Measurements from ENCODE around the gene ZNF771.

The ZNF771 gene

DNA sequence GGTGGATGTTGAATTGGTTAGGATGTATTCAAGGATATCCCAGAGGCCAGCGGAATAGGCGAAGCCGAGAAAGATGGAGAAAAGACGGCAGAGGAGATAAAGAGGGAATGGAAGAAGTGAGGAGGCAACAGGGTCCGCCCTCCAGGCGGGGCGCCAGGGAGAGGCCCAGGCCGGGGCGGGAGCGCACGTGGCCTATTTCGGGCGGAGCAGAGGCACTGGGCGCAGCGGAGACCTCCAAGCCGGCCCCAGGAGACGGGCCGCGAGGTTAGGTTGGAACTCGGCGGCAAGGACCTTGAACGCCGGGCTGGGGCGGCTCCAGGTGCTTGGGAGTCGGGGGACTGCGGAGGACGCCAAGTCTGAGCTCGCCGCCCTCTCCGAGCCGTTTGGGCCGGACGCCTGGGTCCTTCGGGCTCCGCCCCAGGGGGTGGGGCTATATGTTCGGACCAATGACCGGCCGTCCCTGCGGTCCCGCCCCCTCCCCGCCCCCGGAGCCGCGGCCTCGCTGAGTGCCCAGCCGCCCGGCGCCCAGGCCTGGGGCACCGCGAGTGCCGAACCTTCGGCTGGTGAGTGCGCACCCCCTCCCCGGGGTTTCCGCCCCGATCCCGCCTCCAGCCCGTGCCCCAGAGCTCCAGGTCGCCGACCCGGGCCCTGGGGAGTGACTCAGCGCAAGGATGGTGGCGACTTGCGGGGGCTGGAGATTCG is at the start of gene ZNF771:
Gene ZNF771 (plus strand): TSS at position 505 of the 702 bp plus-strand sequence. CDS start 448 bp downstream, outside the sequence.
- peak; percentile 84 for ATAC-seq
- DNase-seq: peak; percentile 96
- H3K36me3 Mint-ChIP-seq (ENCODE audit: low read depth): peaks cover 10% of the 10 kb centered on the region
- peak within 1 kb of the TSS; percentile 88 for H3K4me3 Mint-ChIP-seq
- no peaks in the 10 kb centered on the region for H3K27me3 Mint-ChIP-seq
- H3K4me1 Mint-ChIP-seq: peaks cover 34% of the 10 kb centered on the region
- H3K9me3 Mint-ChIP-seq: no peaks in the 10 kb centered on the region
- peak within 1 kb of the TSS; percentile 98 for H3K27ac Mint-ChIP-seq

DNA sequence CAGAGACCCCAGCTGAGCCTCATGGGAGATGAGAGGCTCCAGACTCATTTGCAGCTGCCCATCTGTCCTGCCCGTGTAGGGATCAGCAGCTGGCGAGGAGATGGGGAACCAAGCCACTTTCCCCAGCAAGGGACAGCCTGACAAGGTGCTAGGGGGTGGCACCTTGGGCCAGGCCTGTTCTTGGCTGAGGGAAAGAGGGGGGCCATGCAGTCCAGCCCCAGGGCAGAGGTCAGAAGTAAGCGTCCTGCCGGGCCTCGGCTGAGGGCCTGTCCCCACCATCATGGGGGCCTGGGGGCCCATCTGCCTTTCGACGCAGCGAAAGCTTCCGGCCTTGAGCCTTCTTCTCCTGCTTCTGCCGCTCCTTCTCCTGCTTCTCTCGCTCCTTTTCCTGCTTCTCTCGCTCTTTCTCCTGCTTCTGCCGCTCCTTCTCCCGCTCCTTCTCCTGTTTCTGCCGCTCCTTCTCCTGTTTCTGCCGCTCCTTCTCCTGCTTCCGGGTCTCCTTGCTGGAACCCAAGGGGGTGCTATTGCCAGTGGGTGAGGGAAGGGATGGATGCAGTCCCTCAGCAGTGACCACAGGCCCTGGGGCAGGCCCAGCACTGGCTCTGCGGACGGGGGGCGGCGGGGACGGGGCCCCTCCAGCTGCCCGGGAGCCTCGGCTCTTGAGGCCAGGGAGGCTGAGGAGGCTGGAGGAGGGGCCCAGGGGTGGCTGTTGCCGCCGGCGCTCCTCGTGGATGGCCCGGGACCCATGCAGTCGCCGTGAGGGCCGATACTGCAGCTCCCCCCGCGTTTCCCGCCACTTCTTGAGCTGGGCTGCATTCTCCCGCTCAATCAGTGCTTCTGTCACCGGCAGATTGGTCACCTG is 49.5 kb upstream of the ZNF771 start:
- H3K4me3 Mint-ChIP-seq: no peak overlapping the region
- DNase-seq (no peak), ATAC-seq (no peak)
- peak overlapping the region; percentile 50 for H3K27ac Mint-ChIP-seq
- H3K27me3 Mint-ChIP-seq: no peaks in the 10 kb centered on the region
- H3K4me1 Mint-ChIP-seq: peaks cover 20% of the 10 kb centered on the region
- H3K36me3 Mint-ChIP-seq (ENCODE audit: low read depth): peaks cover 18% of the 10 kb centered on the region
- H3K9me3 Mint-ChIP-seq: no peaks in the 10 kb centered on the region

DNA sequence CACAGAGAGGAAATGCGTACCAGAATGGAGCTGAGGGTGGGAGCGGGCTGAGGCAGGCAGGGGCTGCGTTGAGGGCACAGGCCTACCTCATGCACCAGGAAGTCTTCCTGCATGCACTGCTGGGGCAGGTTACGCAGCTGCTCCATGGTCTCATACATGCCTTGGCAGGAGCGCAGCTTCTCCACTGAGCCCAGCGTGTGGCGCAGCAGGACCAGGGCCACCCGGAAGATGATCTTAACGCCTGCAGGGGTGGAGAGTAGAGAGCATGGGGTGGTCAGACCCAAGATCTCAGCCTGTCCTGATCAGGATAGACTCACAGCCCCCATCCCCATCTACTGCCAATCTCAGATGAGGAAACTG is 48.8 kb upstream of the ZNF771 start:
- H3K4me1 Mint-ChIP-seq: peaks cover 17% of the 10 kb centered on the region
- no peaks in the 10 kb centered on the region for H3K9me3 Mint-ChIP-seq
- DNase-seq (no peak), ATAC-seq (no peak)
- H3K27ac Mint-ChIP-seq: no peak overlapping the region
- peaks cover 21% of the 10 kb centered on the region for H3K36me3 Mint-ChIP-seq (ENCODE audit: low read depth)
- H3K27me3 Mint-ChIP-seq: no peaks in the 10 kb centered on the region
- no peak overlapping the region for H3K4me3 Mint-ChIP-seq

DNA sequence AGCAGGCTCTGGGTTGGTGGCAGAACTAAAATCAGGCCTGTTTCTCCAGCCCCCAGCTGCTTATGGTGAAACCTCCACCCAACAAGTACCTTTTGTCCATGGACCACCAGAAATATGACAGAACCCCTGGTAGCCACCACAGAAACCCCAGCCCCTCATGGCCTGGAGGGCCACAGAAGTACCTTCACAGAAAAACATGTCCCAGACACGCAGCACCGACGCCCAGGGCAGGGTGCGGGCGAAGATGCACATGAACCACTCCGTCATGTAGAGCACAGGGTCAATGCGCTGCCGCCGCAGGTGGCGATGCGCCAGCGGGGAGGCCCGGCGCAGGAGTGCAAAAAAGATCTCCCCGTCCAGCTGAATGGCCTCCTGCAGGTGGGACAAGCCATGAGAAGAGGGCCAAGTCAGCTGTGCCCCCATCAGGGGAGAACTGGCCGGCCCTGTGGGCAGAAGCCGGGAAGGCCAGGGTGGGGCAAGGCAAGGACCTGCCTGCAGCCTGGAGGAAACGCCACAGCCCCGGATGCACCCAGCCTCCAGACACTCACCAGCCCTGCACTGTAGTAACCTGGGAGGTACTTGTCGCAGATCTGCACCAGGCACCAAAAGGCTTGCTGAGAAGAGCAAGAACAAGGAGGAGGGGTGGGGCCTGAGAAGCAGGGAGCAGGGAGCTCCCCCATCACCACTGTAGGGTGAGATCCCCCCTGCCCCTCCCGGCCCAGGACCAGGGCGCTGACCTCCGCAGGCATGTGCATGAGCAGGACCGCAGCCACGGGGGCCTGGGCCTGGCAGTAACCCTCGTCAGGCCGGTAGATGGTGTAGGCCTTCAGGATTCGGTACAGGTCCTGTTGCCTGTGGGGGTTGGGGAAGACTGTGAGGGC is 48.2 kb upstream of the ZNF771 start:
- H3K27me3 Mint-ChIP-seq: no peaks in the 10 kb centered on the region
- no peaks in the 10 kb centered on the region for H3K9me3 Mint-ChIP-seq
- no peak overlapping the region for H3K27ac Mint-ChIP-seq
- no peak overlapping the region for H3K4me3 Mint-ChIP-seq
- peaks cover 10% of the 10 kb centered on the region for H3K4me1 Mint-ChIP-seq
- no peak for ATAC-seq
- DNase-seq: no peak
- H3K36me3 Mint-ChIP-seq (ENCODE audit: low read depth): peaks cover 18% of the 10 kb centered on the region

DNA sequence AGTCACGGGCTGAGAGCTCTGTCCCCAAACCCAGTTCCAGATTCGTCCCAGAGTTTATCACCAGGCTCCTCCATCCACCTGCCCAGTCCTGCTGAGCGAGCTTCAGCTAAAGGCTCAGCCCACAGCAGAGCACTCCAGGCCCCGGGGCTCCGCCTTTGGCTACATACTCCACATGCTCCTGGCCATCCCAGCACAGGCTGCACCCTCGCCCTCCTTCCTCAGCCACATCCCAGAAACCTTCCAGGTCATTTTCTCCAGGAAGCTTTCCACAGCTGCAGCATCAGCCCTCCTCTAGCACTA is 47.6 kb upstream of the ZNF771 start:
- Mint-ChIP-seq H3K27me3 (no peaks in the 10 kb centered on the region), H3K4me1 (peaks cover 6% of the 10 kb centered on the region), H3K36me3 (ENCODE audit: low read depth) (peaks cover 14% of the 10 kb centered on the region), H3K27ac (no peak overlapping the region), H3K9me3 (no peaks in the 10 kb centered on the region), H3K4me3 (no peak overlapping the region)
- ATAC-seq: no peak
- no peak for DNase-seq

DNA sequence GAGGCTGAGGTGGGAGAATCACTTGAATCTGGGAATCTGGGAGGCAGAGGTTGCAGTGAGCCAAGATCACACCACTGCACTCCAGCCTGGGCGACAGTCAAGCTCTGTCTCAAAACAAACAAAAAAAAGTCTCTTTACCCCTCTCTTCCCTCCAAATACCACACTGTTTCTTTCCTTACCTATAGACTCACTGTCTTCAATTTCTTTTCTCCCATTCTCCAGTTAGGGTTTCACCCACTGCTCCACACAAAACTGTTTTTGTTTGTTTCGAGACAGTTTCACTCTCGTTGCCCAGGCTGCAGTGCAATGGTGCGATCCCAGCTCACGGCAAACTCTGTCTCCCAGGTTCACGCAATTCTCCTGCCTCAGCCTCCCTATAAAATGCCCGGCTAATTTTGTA is 46.2 kb upstream of the ZNF771 start:
- no peak overlapping the region for H3K27ac Mint-ChIP-seq

DNA sequence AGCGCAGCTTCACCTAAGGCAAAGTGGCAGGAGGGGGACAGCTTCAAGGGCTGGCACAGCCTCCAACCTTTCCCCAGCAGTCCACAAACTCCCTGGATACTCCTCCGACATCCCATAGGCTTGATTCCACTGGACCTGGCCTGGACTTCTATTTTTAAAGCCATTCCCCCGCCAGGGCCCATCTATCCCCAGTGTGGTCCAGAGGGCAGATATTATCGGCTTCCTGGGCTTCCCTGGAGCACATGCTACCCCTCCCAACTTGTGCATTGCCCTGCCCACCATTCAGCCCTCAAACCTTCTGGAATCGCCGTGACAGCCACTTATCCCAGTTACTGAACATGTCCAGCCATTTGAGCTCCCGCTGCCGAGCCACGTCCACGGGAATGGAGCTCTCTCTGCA is 42.2 kb upstream of the ZNF771 start:
- H3K9me3 Mint-ChIP-seq: no peaks in the 10 kb centered on the region
- H3K36me3 Mint-ChIP-seq (ENCODE audit: low read depth): peaks cover 34% of the 10 kb centered on the region
- H3K4me1 Mint-ChIP-seq: peaks cover 20% of the 10 kb centered on the region
- ATAC-seq (no peak), DNase-seq (no peak)
- no peak overlapping the region for H3K4me3 Mint-ChIP-seq
- H3K27ac Mint-ChIP-seq: no peak overlapping the region
- no peaks in the 10 kb centered on the region for H3K27me3 Mint-ChIP-seq

More for the DNA sequence above, 46.2 kb upstream of the ZNF771 start:
- Mint-ChIP-seq H3K36me3 (ENCODE audit: low read depth) (peaks cover 21% of the 10 kb centered on the region), H3K4me3 (no peak overlapping the region), H3K4me1 (no peaks in the 10 kb centered on the region), H3K9me3 (no peaks in the 10 kb centered on the region), H3K27me3 (no peaks in the 10 kb centered on the region)
- DNase-seq: no peak
- ATAC-seq: no peak

DNA sequence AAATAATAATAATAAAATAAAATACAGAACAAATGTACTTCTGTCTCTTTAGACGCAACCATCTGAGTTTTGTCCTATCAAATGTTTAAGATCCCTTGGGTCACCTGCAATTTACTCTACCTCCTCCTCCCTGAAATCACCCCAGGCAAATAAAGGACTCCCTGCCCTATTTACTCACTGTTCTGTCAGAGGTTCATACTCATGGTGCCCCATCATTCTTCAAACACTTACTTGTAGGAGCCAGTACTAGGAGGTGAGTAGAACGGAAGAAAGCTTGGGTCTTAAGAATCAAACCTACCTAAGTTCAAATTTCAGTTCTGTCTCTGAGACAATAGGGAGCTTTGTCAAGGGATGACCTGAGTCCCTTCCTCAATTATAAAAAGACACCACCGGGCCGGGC is 40.9 kb upstream of the ZNF771 start:
- ATAC-seq: no peak
- Mint-ChIP-seq H3K36me3 (ENCODE audit: low read depth) (peaks cover 36% of the 10 kb centered on the region), H3K9me3 (no peaks in the 10 kb centered on the region), H3K4me1 (peaks cover 31% of the 10 kb centered on the region), H3K27me3 (peaks cover 4% of the 10 kb centered on the region), H3K27ac (no peak overlapping the region), H3K4me3 (peak overlapping the region; percentile 92)
- no peak for DNase-seq

DNA sequence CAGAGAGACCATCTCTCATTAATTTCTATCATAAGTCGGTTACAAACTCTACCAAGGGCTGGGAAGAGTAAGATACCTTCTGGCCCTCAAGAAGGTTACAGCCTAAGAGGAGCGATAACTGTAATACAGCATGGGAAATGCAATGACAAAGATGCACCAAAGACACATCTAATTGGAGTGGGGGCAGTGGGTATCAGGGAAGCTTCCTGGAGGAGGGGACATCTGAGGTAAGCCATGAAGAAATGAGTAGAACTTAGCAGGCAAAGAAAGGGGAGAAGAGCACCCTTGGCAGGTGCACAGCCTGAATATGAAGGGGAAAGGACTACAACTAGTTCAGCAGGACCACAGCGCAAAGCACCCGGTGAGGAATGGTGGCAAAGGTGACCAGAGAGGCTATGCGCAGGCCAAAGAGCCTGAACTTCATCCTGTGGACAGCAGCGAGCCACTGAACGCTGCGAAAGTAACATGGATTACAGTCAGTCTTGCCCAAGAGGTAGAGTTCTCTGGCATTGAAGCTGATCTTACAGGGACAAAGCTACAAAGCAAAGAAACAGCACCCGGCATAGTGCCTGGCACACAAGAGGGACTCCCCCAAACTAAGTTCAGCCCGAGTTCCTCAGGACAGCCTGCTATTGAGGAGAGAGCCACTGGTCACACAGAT is 39.9 kb upstream of the ZNF771 start:
- ATAC-seq (no peak), DNase-seq (no peak)
- peaks cover 32% of the 10 kb centered on the region for H3K36me3 Mint-ChIP-seq (ENCODE audit: low read depth)
- peak overlapping the region; percentile 92 for H3K4me3 Mint-ChIP-seq
- no peaks in the 10 kb centered on the region for H3K9me3 Mint-ChIP-seq
- H3K27ac Mint-ChIP-seq: peak overlapping the region; percentile 81
- H3K27me3 Mint-ChIP-seq: peaks cover 4% of the 10 kb centered on the region
- H3K4me1 Mint-ChIP-seq: peaks cover 37% of the 10 kb centered on the region

DNA sequence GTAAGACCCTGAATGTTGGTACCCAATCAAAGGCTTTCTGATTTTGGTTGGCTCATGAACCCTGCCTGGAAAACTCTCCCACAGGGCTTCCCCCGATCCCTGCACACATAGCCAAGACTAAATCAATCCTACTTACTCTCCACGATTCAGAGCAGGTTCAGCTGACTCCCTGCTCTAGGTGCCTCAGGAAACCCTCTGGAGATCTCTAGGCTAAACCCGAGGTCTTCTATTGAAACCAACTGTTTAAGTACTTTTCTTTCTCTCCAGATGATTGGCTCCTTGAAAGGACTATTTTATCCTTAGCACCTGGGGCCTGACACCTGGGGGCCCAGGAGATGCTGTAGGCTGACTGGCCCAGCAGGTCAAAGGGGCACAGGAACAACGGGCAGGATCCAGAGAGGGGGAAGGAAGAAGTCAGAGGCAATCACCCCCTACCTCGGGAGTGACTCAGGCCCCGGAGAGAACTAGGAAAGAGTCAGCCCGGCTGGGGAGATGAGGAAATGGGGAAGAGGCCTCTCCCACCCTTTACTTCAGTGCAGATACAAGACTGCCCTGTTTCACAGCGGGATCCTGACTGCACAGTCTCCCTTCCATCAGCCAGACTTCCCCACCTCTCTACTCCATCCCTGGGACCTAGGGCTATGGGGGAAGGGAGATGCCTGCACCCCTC is 39.1 kb upstream of the ZNF771 start:
- peak overlapping the region; percentile 81 for H3K27ac Mint-ChIP-seq
- H3K4me1 Mint-ChIP-seq: peaks cover 37% of the 10 kb centered on the region
- peaks cover 4% of the 10 kb centered on the region for H3K27me3 Mint-ChIP-seq
- H3K4me3 Mint-ChIP-seq: peak overlapping the region; percentile 92
- DNase-seq: no peak
- H3K36me3 Mint-ChIP-seq (ENCODE audit: low read depth): peaks cover 27% of the 10 kb centered on the region
- ATAC-seq: no peak
- H3K9me3 Mint-ChIP-seq: no peaks in the 10 kb centered on the region

DNA sequence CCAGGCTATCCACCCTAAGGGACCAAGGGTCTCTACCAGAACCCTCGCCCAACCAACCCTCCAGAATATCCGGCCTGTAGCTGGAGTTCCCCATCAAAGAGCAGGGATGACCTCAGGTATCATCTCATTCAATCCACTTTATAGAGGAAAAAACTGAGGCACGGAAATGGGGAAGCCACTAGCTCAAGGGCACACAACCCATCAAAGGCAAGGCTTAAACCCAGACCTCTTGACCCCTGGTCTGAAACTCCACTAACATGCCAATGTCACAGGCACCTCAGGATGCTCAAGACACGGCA is 38.7 kb upstream of the ZNF771 start:
- H3K36me3 Mint-ChIP-seq (ENCODE audit: low read depth): peaks cover 24% of the 10 kb centered on the region
- ATAC-seq: no peak
- DNase-seq: no peak
- peaks cover 37% of the 10 kb centered on the region for H3K4me1 Mint-ChIP-seq
- H3K4me3 Mint-ChIP-seq: peak overlapping the region; percentile 92
- H3K27me3 Mint-ChIP-seq: peaks cover 4% of the 10 kb centered on the region
- no peaks in the 10 kb centered on the region for H3K9me3 Mint-ChIP-seq
- H3K27ac Mint-ChIP-seq: peak overlapping the region; percentile 81

DNA sequence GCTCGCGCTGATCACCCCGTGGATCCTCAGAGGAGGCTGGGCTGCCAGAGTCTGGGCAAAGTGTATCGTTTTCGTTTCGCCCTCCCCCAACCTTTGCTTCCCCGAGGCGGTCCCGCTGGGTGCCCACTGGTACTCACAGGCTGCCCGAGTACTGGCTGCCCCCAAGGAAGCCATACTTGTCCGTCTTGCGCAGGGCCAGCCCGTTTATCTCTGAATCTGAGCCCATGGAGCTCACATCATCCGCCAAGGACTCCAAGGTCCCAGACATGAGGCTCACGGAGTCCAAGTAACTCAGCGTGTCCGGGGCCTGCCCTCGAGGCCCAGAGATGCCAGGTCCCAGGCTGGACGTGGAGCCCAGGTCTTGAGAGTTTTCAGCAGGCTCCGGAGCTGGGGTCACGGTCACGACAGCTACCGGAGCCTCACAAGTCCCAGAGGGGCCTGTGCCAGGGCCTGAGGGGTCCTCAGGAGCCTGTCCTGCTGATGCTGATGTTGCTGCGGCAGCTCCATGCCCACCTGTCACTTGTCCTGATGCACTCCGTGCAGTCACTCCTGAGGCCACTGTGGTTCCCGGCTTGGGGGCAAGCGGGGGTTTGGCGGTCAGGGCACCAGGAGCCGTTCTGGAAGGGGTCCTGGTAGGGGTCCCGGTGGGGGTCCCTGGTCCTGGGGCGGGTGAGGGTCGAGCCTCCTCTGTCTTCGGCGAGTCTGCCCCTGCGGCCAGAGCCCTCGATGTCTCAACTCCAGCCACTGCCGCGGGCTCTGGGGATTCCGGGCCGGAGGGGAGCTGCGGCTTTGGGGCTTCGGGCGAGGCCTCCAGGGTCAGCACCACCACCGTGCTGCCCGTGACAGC is 38.1 kb upstream of the ZNF771 start:
- Mint-ChIP-seq H3K27ac (peak overlapping the region; percentile 81), H3K9me3 (no peaks in the 10 kb centered on the region), H3K36me3 (ENCODE audit: low read depth) (peaks cover 24% of the 10 kb centered on the region), H3K27me3 (peaks cover 4% of the 10 kb centered on the region), H3K4me3 (peak overlapping the region; percentile 92), H3K4me1 (peaks cover 37% of the 10 kb centered on the region)
- DNase-seq (peak; percentile 29), ATAC-seq (no peak)

DNA sequence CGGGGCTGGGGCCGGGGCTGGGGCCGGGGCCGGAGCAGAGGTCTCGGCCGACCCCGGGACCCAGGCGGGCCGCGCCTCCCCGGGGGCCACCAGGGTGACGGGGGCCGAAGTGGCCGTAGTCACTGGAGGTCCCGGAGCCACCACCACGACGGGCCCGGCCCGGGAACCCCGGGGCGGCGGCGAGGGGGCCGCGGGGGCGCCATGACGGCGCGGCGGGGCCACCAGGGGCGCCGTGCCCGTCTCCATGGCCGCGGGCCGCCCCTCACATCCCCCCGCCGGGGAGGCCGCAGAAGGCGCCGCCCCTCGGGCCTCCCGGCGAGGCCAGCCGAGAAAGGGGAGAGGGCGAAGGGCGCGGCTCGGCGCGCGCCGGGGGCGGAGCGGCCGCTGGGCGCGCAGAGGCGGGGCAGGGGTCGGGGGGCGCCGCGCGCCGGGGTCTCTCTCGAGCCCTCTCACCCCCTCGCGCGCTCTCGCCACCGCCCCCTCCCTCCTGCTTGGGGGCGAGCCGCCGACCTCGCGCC is 37.4 kb upstream of the ZNF771 start:
- Mint-ChIP-seq H3K27me3 (peaks cover 4% of the 10 kb centered on the region), H3K4me1 (peaks cover 37% of the 10 kb centered on the region), H3K4me3 (peak overlapping the region; percentile 84), H3K9me3 (no peaks in the 10 kb centered on the region), H3K27ac (peak overlapping the region; percentile 97), H3K36me3 (ENCODE audit: low read depth) (peaks cover 24% of the 10 kb centered on the region)
- ATAC-seq (peak; percentile 1), DNase-seq (no peak)

Measured in activated naive CD8-positive, alpha-beta T cell treated with anti-CD3 and anti-CD28 coated beads, Interleukin-2, amount 50 U/mL, for 24 hours (primary cell).